Naive B cell (primary cell): ENCODE data around the gene WDR59. TPM values are rescaled to one million over a fixed set of nuclear protein-coding genes. Genes with fewer than 3 reads are reported as not detected.

Experiments
- ATAC-seq, 2 donors: fragments of 150-1000 bp; cut with Tn5 transposase; 2 replicates each; pipeline ENCODE4 v1.10.0; 2021; ENCODE audit warnings: low read depth in 2 of 2, mild to moderate bottlenecking in 2 of 2, moderate library complexity in 2 of 2
- DNase-seq: peaks from one replicate; pipeline ENCODE4 v3.0.0; 2022
- H3K27ac Mint-ChIP-seq, 6 donors: one replicate each; pipeline ENCODE4 v1.8.0; 2020 to 2022; ENCODE audit warnings: mild to moderate bottlenecking in 6 of 6, mixed read lengths in 6 of 6, moderate library complexity in 5 of 6, inconsistent platforms in 2 of 6
- H3K27me3 Mint-ChIP-seq, 3 donors: one replicate each; pipeline ENCODE4 v1.8.0; 2021 to 2022; ENCODE audit warnings: mixed read lengths in 3 of 3, mild to moderate bottlenecking in 1 of 3
- H3K36me3 Mint-ChIP-seq, 2 donors: one replicate each; pipeline ENCODE4 v1.8.0; 2020 to 2022; ENCODE audit warnings: mixed read lengths in 2 of 2, inconsistent platforms in 1 of 2, mild to moderate bottlenecking in 1 of 2
- H3K4me1 Mint-ChIP-seq, 3 donors: one replicate each; pipeline ENCODE4 v1.8.0; 2020 to 2022; ENCODE audit warnings: mixed read lengths in 3 of 3, inconsistent platforms in 1 of 3, mild to moderate bottlenecking in 1 of 3, moderate library complexity in 1 of 3
- H3K4me3 Mint-ChIP-seq, 8 donors: one replicate each; pipeline ENCODE4 v1.8.0; 2020 to 2022; ENCODE audit warnings: mild to moderate bottlenecking in 8 of 8, mixed read lengths in 8 of 8, moderate library complexity in 8 of 8, inconsistent platforms in 2 of 8
- H3K9me3 Mint-ChIP-seq, 7 donors: one replicate each; pipeline ENCODE4 v1.8.0; 2020 to 2022; ENCODE audit warnings: mixed read lengths in 7 of 7, mild to moderate bottlenecking in 5 of 7, inconsistent platforms in 2 of 7, moderate library complexity in 1 of 7
- polyA plus RNA-seq, 6 donors: library from polyadenylated mRNA; unstranded; fragments of 300-500 nt; fragmentation: Illumina TruSeq; gene quantifications; one replicate each; pipeline ENCODE4 v1.2.3, GENCODE V29; 2021; ENCODE audit warnings: low read depth in 6 of 6

The WDR59 gene
- polyA plus RNA-seq, 6 donors from 2014 or later: 9.9 to 13.2 (median 12.3) TPM

GRCh38 chr16:74903120-74903519, 81.8 kb downstream of the WDR59 start:
- no peak overlapping the region for H3K27ac Mint-ChIP-seq
- peaks cover 4 to 15% (median 8%) of the 10 kb centered on the region in 7 donors for H3K9me3 Mint-ChIP-seq
- H3K4me1 Mint-ChIP-seq: no peaks in the 10 kb centered on the region
- no peaks in the 10 kb centered on the region for H3K27me3 Mint-ChIP-seq
- no peak overlapping the region for H3K4me3 Mint-ChIP-seq
- H3K36me3 Mint-ChIP-seq: peaks cover 58 to 65% of the 10 kb centered on the region in 2 donors
- ATAC-seq (no peak), DNase-seq (no peak)

- Mint-ChIP-seq H3K36me3 (peaks cover 49 to 58% of the 10 kb centered on the region in 2 donors), H3K9me3 (peaks cover 3 to 9% (median 5%) of the 10 kb centered on the region in 7 donors), H3K27ac (no peak overlapping the region), H3K4me3 (no peak overlapping the region), H3K4me1 (no peaks in the 10 kb centered on the region), H3K27me3 (no peaks in the 10 kb centered on the region)
- DNase-seq (no peak), ATAC-seq (no peak)
These were observed 82.8 kb downstream of the WDR59 start for GRCh38 chr16:74902161-74902560.

GRCh38 chr16:74901606-74902005, 83.3 kb downstream of the WDR59 start:
- Mint-ChIP-seq H3K4me1 (no peaks in the 10 kb centered on the region), H3K27me3 (no peaks in the 10 kb centered on the region), H3K36me3 (peaks cover 43 to 53% of the 10 kb centered on the region in 2 donors), H3K4me3 (no peak overlapping the region), H3K9me3 (peaks cover 0 to 4% (median 2%) of the 10 kb centered on the region in 7 donors), H3K27ac (no peak overlapping the region)
- ATAC-seq (no peak), DNase-seq (no peak)

DNA sequence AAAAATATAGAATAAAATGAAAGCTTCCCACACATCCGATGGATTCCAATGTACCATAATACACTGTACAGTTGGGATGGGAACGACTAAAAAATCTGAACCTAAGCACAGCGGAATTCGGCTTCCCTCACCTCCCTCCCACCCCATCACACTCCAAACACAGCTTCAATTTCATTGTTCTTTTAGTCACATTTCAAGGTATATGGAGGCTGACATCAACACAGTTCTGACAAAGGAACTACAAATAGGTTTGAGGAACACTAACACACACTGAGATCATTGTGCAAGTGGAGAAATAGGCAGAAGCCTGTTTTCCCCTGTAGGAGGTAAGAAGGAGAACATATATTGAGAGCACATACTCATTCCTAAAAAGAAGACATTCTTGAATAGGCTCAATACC, 85.1 kb downstream of the WDR59 start:
- H3K27me3 Mint-ChIP-seq: no peaks in the 10 kb centered on the region
- peaks cover 37 to 50% of the 10 kb centered on the region in 2 donors for H3K36me3 Mint-ChIP-seq
- H3K9me3 Mint-ChIP-seq: no peaks in the 10 kb centered on the region
- no peaks in the 10 kb centered on the region for H3K4me1 Mint-ChIP-seq
- no peak overlapping the region for H3K4me3 Mint-ChIP-seq
- H3K27ac Mint-ChIP-seq: no peak overlapping the region
- ATAC-seq (no peak), DNase-seq (no peak)

DNA sequence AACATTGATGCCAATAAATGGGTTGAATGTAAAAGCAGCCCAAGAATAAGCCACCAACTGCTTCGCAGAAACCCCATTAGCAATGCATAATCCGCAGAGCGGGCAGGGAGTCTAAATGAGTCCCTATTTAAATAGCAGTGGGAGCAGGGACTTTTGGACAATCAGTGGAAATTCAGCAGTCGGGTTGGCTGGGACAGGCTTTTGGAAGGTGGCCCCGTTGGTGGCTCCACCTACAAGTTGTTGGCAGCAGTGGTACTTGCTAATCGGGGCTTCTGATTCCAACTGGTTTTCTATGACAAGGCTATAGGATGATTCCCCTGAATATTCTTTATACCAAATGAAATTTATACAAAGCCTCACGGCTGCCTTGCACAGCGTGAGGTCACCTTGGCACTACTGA, 86.3 kb downstream of the WDR59 start:
- H3K4me1 Mint-ChIP-seq: no peaks in the 10 kb centered on the region
- ATAC-seq (no peak), DNase-seq (no peak)
- H3K27ac Mint-ChIP-seq: no peak overlapping the region
- H3K36me3 Mint-ChIP-seq: peaks cover 32 to 53% of the 10 kb centered on the region in 2 donors
- no peaks in the 10 kb centered on the region for H3K9me3 Mint-ChIP-seq
- no peaks in the 10 kb centered on the region for H3K27me3 Mint-ChIP-seq
- no peak overlapping the region for H3K4me3 Mint-ChIP-seq

DNA sequence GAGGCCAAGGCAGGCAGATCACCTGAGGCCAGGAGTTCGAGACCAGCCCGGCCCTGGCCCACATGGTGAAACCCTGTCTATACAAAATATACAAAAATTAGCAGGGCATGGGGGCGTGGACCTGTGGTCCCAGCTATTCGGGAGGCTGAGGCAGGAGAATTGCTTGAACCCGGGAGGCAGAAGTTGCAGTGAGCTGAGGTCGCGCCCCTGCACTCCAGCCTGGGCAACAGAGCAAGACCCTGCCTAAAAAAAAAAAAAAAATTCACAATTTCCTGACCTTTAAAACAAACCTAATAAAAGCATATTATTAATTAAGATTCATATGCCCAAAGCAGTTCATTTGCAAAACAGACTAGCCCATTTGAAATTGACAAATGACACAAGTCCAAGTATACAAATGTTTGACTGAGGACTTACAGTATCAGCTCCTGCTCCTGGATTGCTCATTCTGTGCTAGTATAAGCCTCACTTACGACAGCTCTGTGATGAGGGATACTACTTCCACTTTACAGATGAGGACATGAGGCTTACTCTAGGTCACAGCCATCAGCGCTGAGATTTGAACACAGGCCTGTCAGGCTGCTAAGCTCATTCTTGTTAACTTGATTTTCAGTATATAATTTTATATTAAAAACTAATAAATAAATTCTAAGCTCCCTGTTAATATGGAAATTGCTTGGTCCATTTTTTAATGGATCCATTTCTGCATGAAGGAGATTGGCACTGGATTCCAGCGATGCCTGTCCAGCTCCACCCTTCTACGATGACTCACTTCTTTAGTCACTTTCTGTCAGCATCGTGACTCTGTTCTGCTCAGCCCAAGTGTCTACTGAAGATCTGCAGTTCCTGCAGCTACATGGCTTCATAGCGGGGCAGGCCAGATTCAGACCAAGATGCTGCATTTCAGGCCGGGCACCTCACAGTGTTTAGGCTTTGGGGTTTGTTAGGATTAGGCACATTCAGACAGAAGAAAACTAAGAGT, 88.2 kb downstream of the WDR59 start:
- H3K9me3 Mint-ChIP-seq: no peaks in the 10 kb centered on the region
- no peaks in the 10 kb centered on the region for H3K4me1 Mint-ChIP-seq
- H3K27me3 Mint-ChIP-seq: no peaks in the 10 kb centered on the region
- no peak overlapping the region for H3K27ac Mint-ChIP-seq
- H3K36me3 Mint-ChIP-seq: peaks cover 24 to 46% of the 10 kb centered on the region in 2 donors
- DNase-seq (no peak), ATAC-seq (no peak)
- no peak overlapping the region for H3K4me3 Mint-ChIP-seq

DNA sequence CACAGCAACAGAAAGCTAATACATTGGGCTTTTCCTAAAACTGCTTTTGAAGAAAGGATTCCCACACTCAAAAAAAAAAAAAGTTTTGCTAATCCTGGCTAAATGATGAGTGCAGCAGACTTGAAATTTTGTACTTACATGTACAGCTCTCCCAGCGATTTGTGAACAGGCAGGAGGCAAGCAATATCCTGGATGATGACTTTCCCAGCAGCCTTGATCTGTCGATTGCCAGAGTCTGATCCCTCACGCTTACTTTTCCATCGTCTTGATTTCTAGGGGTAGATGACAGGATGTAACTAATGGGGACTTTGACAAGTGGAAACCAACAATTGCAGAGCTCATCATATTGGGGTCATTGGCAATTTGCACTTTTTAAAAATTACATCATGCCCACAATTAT, 91.4 kb downstream of the WDR59 start:
- no peak for ATAC-seq
- H3K36me3 Mint-ChIP-seq: peaks cover 22 to 39% of the 10 kb centered on the region in 2 donors
- H3K4me3 Mint-ChIP-seq: no peak overlapping the region
- no peaks in the 10 kb centered on the region for H3K4me1 Mint-ChIP-seq
- H3K27me3 Mint-ChIP-seq: no peaks in the 10 kb centered on the region
- DNase-seq: no peak
- H3K9me3 Mint-ChIP-seq: no peaks in the 10 kb centered on the region
- no peak overlapping the region for H3K27ac Mint-ChIP-seq

DNA sequence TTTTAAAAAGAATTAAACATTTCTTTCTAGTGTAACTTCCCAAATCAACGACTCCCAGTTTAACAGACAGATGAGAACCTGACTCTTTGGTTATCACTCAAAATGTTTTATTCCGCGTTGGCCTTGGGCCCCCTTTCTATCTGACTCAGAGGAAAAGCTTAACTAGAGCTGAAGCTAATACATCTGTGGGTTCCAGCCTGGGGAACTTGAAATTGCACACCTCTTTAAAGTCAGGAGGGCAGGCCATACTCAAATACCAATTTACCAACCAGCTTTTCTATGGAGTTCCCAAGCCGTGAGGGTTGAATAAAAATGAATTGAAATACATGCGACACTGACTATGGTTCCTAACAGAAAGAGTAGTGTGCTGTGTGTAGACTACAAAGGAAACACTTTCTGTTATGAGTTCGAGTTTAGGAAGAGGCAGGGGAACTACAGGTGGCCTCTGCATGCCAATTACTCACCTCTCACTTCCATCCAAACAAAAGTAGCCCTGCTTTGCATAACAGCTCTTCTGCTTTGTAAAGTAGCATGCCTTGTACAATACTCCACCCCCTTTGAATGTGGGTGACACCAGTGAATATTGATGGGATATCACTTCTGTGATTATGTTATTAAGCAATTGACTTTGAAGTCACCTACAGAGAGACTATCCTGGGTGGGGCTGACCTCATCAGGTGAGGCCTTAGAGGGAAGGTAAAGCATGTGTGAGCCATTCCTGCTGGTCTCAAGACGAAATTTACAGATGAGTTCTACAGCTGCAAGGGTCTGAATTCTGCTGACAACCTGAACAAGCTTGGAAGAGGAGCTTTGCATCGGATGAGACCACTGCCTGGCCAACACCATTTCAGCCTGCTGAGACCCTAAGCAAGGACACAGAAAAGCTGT, 92.1 kb downstream of the WDR59 start:
- ATAC-seq (no peak), DNase-seq (no peak)
- Mint-ChIP-seq H3K36me3 (peaks cover 23 to 33% of the 10 kb centered on the region in 2 donors), H3K4me3 (no peak overlapping the region), H3K9me3 (no peaks in the 10 kb centered on the region), H3K27ac (no peak overlapping the region), H3K4me1 (no peaks in the 10 kb centered on the region), H3K27me3 (no peaks in the 10 kb centered on the region)

DNA sequence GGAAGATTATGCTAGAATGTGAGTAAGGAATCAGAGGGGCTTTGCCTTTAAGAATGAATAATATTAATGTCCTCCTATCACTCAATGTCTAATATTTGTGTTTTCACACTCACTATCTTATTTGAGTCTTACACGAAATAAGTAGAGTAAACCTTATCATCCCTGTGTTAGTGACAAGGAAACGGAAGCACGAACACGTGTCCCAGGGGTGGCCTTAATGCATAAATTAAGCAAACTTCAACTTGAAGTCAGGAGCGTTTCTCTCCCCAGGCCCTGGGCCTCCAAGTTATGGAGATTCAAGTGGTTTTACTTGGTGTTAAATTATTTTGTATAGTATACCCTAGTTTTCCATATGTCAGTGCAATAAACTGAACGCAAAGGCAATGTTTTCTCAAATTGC, 96.0 kb downstream of the WDR59 start:
- Mint-ChIP-seq H3K36me3 (peaks cover 39 to 51% of the 10 kb centered on the region in 2 donors), H3K9me3 (no peaks in the 10 kb centered on the region), H3K4me3 (no peak overlapping the region), H3K27ac (no peak overlapping the region), H3K4me1 (peaks cover 0 to 4% (median 0%) of the 10 kb centered on the region in 3 donors), H3K27me3 (no peaks in the 10 kb centered on the region)
- no peak for DNase-seq
- no peak for ATAC-seq

DNA sequence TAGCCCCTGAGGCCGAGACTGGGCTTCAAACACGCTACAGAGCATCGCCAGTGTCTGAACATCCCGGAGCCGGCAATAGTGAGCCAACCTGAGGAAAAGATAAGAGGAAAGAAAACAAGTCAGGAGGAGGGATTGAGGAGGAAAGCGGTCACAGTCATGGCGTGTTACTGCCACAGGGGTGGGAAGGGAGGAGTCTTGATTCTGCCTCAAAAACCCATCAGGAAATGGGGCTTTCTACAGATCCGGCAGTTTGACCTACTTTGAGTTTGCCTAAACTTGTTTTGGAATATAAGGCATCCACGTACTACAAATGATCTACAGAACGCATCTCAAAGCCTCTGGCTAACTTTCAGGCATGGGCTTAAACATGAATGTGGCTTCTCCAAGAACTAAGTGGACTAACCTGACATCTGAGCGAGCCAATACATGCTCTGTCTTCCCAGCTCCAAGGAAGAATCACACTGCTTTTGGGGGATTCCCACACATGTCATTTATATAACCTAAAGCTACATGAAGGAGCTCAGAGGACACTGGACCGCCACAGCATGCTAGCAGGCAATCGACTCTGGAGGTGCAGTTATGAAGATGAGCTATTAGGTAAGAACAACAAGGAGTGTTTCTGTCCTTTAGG, 96.6 kb downstream of the WDR59 start:
- Mint-ChIP-seq H3K4me3 (no peak overlapping the region), H3K4me1 (peaks cover 0 to 4% (median 0%) of the 10 kb centered on the region in 3 donors), H3K27ac (peak overlapping the region in 1 of 6 donors; percentile 61), H3K9me3 (no peaks in the 10 kb centered on the region), H3K27me3 (no peaks in the 10 kb centered on the region), H3K36me3 (peaks cover 39 to 51% of the 10 kb centered on the region in 2 donors)
- DNase-seq (no peak), ATAC-seq (no peak)

DNA sequence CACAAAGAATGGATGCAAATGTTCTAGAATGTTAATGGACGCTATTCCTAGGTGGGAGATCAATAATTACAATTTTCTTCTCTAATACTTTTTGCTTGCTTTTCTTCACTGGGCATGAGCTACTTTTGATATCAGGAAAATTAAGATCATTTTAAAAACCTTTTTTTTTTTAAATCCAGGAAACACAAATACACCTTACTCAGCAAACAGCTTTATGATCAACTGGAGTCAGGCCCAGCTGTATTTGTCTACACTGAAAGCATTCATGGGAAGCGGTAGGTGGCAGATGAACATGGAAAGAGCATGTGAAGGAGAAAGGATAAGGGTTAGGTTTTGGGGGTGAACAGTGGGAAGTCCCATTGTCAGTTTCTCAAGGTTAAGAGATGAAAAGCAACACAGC, 97.8 kb downstream of the WDR59 start:
- H3K27ac Mint-ChIP-seq: no peak overlapping the region
- H3K4me1 Mint-ChIP-seq: peaks cover 0 to 4% (median 0%) of the 10 kb centered on the region in 3 donors
- H3K36me3 Mint-ChIP-seq: peaks cover 39 to 51% of the 10 kb centered on the region in 2 donors

GRCh38 chr16:74877706-74878105, 107.2 kb downstream of the WDR59 start:
- H3K9me3 Mint-ChIP-seq: no peaks in the 10 kb centered on the region
- H3K27me3 Mint-ChIP-seq: no peaks in the 10 kb centered on the region
- H3K4me1 Mint-ChIP-seq: peaks cover 0 to 5% (median 0%) of the 10 kb centered on the region in 3 donors
- DNase-seq: no peak
- H3K4me3 Mint-ChIP-seq: no peak overlapping the region
- H3K36me3 Mint-ChIP-seq: peaks cover 19 to 25% of the 10 kb centered on the region in 2 donors
- ATAC-seq: no peak
- H3K27ac Mint-ChIP-seq: peak overlapping the region in 1 of 6 donors; percentile 30

More for the DNA sequence above, 97.8 kb downstream of the WDR59 start:
- ATAC-seq (no peak), DNase-seq (no peak)
- no peak overlapping the region for H3K4me3 Mint-ChIP-seq
- no peaks in the 10 kb centered on the region for H3K9me3 Mint-ChIP-seq
- H3K27me3 Mint-ChIP-seq: no peaks in the 10 kb centered on the region

DNA sequence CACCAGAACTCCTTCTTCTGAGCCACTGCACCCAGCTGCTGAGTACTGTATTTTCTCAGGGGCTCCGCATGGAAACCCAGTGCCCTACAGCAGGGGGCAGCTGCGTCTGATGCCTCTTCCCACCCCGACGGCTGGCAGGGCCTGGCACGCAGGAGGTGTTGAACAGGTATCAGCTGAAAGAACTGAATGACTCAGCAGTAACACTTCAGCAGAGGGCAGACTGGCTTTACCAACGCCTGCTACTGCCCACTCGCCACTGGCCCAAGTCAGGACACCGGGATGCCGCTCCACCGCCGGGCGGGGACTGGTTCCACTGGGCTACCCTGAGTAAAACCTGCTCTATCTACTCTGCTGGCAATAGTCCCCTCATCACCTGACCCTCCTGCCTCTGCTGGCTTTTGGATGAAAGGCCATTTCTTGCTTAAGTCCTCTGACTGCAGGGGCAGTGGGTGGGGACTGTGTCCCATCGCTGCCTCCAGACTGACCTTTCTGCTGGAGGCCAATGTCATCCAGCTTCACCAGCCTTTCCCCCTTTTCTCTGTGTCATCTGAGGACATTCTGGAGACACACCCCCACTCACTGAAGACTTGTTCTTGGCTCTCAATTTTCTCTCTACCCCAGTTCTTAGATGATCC, 109.9 kb downstream of the WDR59 start:
- Mint-ChIP-seq H3K27me3 (no peaks in the 10 kb centered on the region), H3K4me3 (no peak overlapping the region), H3K9me3 (no peaks in the 10 kb centered on the region), H3K4me1 (peaks cover 0 to 5% (median 0%) of the 10 kb centered on the region in 3 donors), H3K36me3 (peaks cover 7 to 23% of the 10 kb centered on the region in 2 donors), H3K27ac (no peak overlapping the region)
- DNase-seq (no peak), ATAC-seq (no peak)
